ENCODE data around the gene ADGRE1.

The ADGRE1 gene

GRCh38 chr19:6852001-6852400 is 35.4 kb upstream of the ADGRE1 start:
- no peak for DNase-seq (ENCODE audit: low read depth)
- TF ChIP-seq, protein P1, sequence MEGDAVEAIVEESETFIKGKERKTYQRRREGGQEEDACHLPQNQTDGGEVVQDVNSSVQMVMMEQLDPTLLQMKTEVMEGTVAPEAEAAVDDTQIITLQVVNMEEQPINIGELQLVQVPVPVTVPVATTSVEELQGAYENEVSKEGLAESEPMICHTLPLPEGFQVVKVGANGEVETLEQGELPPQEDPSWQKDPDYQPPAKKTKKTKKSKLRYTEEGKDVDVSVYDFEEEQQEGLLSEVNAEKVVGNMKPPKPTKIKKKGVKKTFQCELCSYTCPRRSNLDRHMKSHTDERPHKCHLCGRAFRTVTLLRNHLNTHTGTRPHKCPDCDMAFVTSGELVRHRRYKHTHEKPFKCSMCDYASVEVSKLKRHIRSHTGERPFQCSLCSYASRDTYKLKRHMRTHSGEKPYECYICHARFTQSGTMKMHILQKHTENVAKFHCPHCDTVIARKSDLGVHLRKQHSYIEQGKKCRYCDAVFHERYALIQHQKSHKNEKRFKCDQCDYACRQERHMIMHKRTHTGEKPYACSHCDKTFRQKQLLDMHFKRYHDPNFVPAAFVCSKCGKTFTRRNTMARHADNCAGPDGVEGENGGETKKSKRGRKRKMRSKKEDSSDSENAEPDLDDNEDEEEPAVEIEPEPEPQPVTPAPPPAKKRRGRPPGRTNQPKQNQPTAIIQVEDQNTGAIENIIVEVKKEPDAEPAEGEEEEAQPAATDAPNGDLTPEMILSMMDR (IDR thresholded peaks at IDR 0.05; ENCODE audit: insufficient read depth, low read depth, low read length, missing control alignments): no peak

GRCh38 chr19:6853868-6854267 is 33.5 kb upstream of the ADGRE1 start:
- no peak for DNase-seq (ENCODE audit: low read depth)
- H3K4me3 ChIP-seq (ENCODE audit: low read length): no peak overlapping the region
- TF ChIP-seq, protein P1 (IDR thresholded peaks at IDR 0.05; ENCODE audit: insufficient read depth, low read depth, low read length, missing control alignments): no peak

More at GRCh38 chr19:6852001-6852400, 35.4 kb upstream of the ADGRE1 start:
- H3K4me3 ChIP-seq (ENCODE audit: low read length): no peak overlapping the region

- DNase-seq (ENCODE audit: low read depth): no peak
- H3K4me3 ChIP-seq (ENCODE audit: low read length): no peak overlapping the region
- TF ChIP-seq, protein P1 (IDR thresholded peaks at IDR 0.05; ENCODE audit: insufficient read depth, low read depth, low read length, missing control alignments): no peak
Observed at GRCh38 chr19:6854758-6855157, 32.6 kb upstream of the ADGRE1 start.

GRCh38 chr19:6856749-6857372 is 30.5 kb upstream of the ADGRE1 start:
- TF ChIP-seq, protein P1 (IDR thresholded peaks at IDR 0.05; ENCODE audit: insufficient read depth, low read depth, low read length, missing control alignments): no peak
- no peak for DNase-seq (ENCODE audit: low read depth)

DNA sequence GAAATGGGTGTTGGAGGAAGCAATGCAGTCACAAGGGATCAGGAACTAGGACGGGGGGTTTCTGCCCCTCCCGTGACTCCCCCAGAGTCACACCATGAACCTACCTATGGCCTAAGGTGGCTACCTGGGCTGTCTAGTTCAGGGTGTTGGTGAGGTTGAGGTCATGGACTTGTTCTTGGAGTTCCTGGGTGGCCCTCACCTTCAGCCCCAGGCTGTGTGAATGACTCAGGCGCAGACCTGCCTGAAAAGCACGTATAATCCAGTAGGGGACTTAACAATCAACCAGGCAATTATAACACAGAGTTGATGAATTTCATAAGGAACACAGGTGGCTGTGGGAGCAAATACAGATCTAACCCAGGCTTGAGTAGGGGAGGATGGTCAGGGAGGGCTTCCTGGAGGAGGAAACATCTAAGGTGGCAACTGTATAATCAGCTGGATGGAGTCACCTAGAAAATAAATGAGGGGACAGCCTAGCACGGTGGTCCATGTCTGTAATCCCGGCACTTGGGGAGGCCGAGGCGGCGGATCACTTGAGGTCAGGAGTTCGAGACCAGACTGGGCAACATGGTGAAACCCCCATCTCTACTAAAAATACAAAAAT is 25.6 kb upstream of the ADGRE1 start:
- TF ChIP-seq, protein P1 (IDR thresholded peaks at IDR 0.05; ENCODE audit: insufficient read depth, low read depth, low read length, missing control alignments): no peak
- no peak overlapping the region for H3K4me3 ChIP-seq (ENCODE audit: low read length)
- DNase-seq (ENCODE audit: low read depth): peak; percentile 66

More at GRCh38 chr19:6856749-6857372, 30.5 kb upstream of the ADGRE1 start:
- no peak overlapping the region for H3K4me3 ChIP-seq (ENCODE audit: low read length)

DNA sequence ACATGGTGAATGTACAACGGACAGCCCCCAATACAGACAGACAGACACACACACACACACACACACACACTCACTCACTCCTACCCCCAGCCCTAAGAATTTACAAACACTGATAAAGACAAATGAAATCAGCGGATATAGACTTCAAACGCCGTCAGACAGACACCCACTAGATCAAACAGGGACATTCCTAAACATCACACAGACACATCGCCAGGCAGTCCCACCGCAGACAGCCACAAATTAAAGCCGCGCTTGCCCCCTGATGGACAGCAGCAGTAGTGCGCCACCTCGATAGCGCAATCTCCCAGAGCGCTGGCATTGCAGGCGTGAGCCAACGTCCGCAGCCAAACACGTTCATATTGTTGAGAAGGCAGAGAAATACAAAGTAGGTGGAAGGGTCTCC is 24.7 kb upstream of the ADGRE1 start:
- DNase-seq (ENCODE audit: low read depth): peak; percentile 89
- TF ChIP-seq, protein P1 (IDR thresholded peaks at IDR 0.05; ENCODE audit: insufficient read depth, low read depth, low read length, missing control alignments): peak; percentile 85
- no peak overlapping the region for H3K4me3 ChIP-seq (ENCODE audit: low read length)

All from epithelial cell of esophagus (primary cell).